Neuron (in vitro differentiated cells): ENCODE measurements around the gene SMG5.

Experiments used
- H2AFZ ChIP-seq: one replicate; pipeline ENCODE4 v1.6.1; 2013; ENCODE audit warnings: low read depth, mild to moderate bottlenecking, inconsistent platforms, low read length, moderate library complexity
- H3K27me3 ChIP-seq: one replicate; pipeline ENCODE4 v1.6.1; 2013; ENCODE audit warnings: low read length; ENCODE audit not compliant: insufficient read depth
- H3K36me3 ChIP-seq: one replicate; pipeline ENCODE4 v1.6.1; 2013; ENCODE audit warnings: low read length; ENCODE audit not compliant: insufficient read depth
- H3K4me1 ChIP-seq: one replicate; pipeline ENCODE4 v1.6.1; 2013; ENCODE audit warnings: low read length; ENCODE audit not compliant: insufficient read depth
- H3K4me3 ChIP-seq: 2 replicates; pipeline ENCODE4 v1.5.1; 2013; ENCODE audit warnings: mild to moderate bottlenecking, low read length, moderate library complexity
- H3K9me3 ChIP-seq: one replicate; pipeline ENCODE4 v1.6.1; 2013; ENCODE audit warnings: low read length

Gene SMG5

GRCh38 chr1:156270314-156270713, 12.3 kb downstream of the SMG5 start:
- Histone ChIP-seq H3K4me3 (no peak overlapping the region), H2AFZ (no peak overlapping the region), H3K36me3 (peaks cover 85% of the 10 kb centered on the region), H3K27me3 (no peaks in the 10 kb centered on the region), H3K4me1 (no peaks in the 10 kb centered on the region), H3K9me3 (no peaks in the 10 kb centered on the region)

GRCh38 chr1:156268336-156268735, 14.3 kb downstream of the SMG5 start:
- Histone ChIP-seq H3K9me3 (no peaks in the 10 kb centered on the region), H3K4me3 (no peak overlapping the region), H3K27me3 (no peaks in the 10 kb centered on the region), H3K4me1 (no peaks in the 10 kb centered on the region), H2AFZ (no peak overlapping the region), H3K36me3 (peaks cover 84% of the 10 kb centered on the region)

- Histone ChIP-seq H3K9me3 (no peaks in the 10 kb centered on the region), H3K36me3 (peaks cover 78% of the 10 kb centered on the region), H3K4me3 (no peak overlapping the region), H3K27me3 (no peaks in the 10 kb centered on the region), H3K4me1 (no peaks in the 10 kb centered on the region), H2AFZ (no peak overlapping the region)
Observed at GRCh38 chr1:156266051-156266450, 16.6 kb downstream of the SMG5 start.

- Histone ChIP-seq H3K4me3 (no peak overlapping the region), H3K27me3 (no peaks in the 10 kb centered on the region), H3K9me3 (no peaks in the 10 kb centered on the region), H3K4me1 (no peaks in the 10 kb centered on the region), H3K36me3 (peaks cover 88% of the 10 kb centered on the region), H2AFZ (no peak overlapping the region)
Observed at GRCh38 chr1:156263288-156263655, 19.4 kb downstream of the SMG5 start.

GRCh38 chr1:156262461-156263287, 20.0 kb downstream of the SMG5 start:
- no peak overlapping the region for H2AFZ ChIP-seq
- H3K4me3 ChIP-seq: no peak overlapping the region
- H3K9me3 ChIP-seq: no peaks in the 10 kb centered on the region
- no peaks in the 10 kb centered on the region for H3K4me1 ChIP-seq
- no peaks in the 10 kb centered on the region for H3K27me3 ChIP-seq
- H3K36me3 ChIP-seq: peaks cover 88% of the 10 kb centered on the region

- no peaks in the 10 kb centered on the region for H3K4me1 ChIP-seq
- H3K27me3 ChIP-seq: no peaks in the 10 kb centered on the region
- H3K36me3 ChIP-seq: peaks cover 85% of the 10 kb centered on the region
- H3K4me3 ChIP-seq: no peak overlapping the region
- no peaks in the 10 kb centered on the region for H3K9me3 ChIP-seq
- H2AFZ ChIP-seq: no peak overlapping the region
Observed at GRCh38 chr1:156260896-156261295, 21.7 kb downstream of the SMG5 start.

GRCh38 chr1:156259805-156260204, 22.8 kb downstream of the SMG5 start:
- H3K36me3 ChIP-seq: peaks cover 77% of the 10 kb centered on the region
- H3K4me3 ChIP-seq: no peak overlapping the region
- H3K27me3 ChIP-seq: no peaks in the 10 kb centered on the region
- H2AFZ ChIP-seq: no peak overlapping the region
- no peaks in the 10 kb centered on the region for H3K4me1 ChIP-seq
- no peaks in the 10 kb centered on the region for H3K9me3 ChIP-seq

- Histone ChIP-seq H3K4me1 (no peaks in the 10 kb centered on the region), H2AFZ (no peak overlapping the region), H3K27me3 (no peaks in the 10 kb centered on the region), H3K36me3 (peaks cover 76% of the 10 kb centered on the region), H3K9me3 (no peaks in the 10 kb centered on the region), H3K4me3 (no peak overlapping the region)
Observed at GRCh38 chr1:156258859-156259258, 23.8 kb downstream of the SMG5 start.

GRCh38 chr1:156257711-156258110, 24.9 kb downstream of the SMG5 start:
- H3K4me1 ChIP-seq: no peaks in the 10 kb centered on the region
- H3K36me3 ChIP-seq: peaks cover 76% of the 10 kb centered on the region

GRCh38 chr1:156253634-156254033, 29.0 kb downstream of the SMG5 start:
- no peaks in the 10 kb centered on the region for H3K9me3 ChIP-seq
- H3K36me3 ChIP-seq: peaks cover 77% of the 10 kb centered on the region
- H2AFZ ChIP-seq: no peak overlapping the region
- no peak overlapping the region for H3K4me3 ChIP-seq
- no peaks in the 10 kb centered on the region for H3K27me3 ChIP-seq
- H3K4me1 ChIP-seq: no peaks in the 10 kb centered on the region

More at GRCh38 chr1:156257711-156258110, 24.9 kb downstream of the SMG5 start:
- H3K27me3 ChIP-seq: no peaks in the 10 kb centered on the region
- H2AFZ ChIP-seq: no peak overlapping the region
- no peak overlapping the region for H3K4me3 ChIP-seq
- no peaks in the 10 kb centered on the region for H3K9me3 ChIP-seq

- no peaks in the 10 kb centered on the region for H3K4me1 ChIP-seq
- peaks cover 63% of the 10 kb centered on the region for H3K36me3 ChIP-seq
Observed at GRCh38 chr1:156251527-156251926, 31.1 kb downstream of the SMG5 start.

GRCh38 chr1:156249593-156249992, 33.0 kb downstream of the SMG5 start:
- peaks cover 54% of the 10 kb centered on the region for H3K36me3 ChIP-seq
- H2AFZ ChIP-seq: no peak overlapping the region
- H3K9me3 ChIP-seq: no peaks in the 10 kb centered on the region
- H3K4me3 ChIP-seq: no peak overlapping the region
- H3K27me3 ChIP-seq: no peaks in the 10 kb centered on the region
- H3K4me1 ChIP-seq: no peaks in the 10 kb centered on the region

More at GRCh38 chr1:156251527-156251926, 31.1 kb downstream of the SMG5 start:
- Histone ChIP-seq H3K27me3 (no peaks in the 10 kb centered on the region), H3K9me3 (no peaks in the 10 kb centered on the region), H2AFZ (no peak overlapping the region), H3K4me3 (no peak overlapping the region)

GRCh38 chr1:156248323-156248683, 34.3 kb downstream of the SMG5 start:
- Histone ChIP-seq H3K36me3 (peaks cover 42% of the 10 kb centered on the region), H3K4me1 (no peaks in the 10 kb centered on the region)

More at GRCh38 chr1:156248323-156248683, 34.3 kb downstream of the SMG5 start:
- no peaks in the 10 kb centered on the region for H3K9me3 ChIP-seq
- no peak overlapping the region for H2AFZ ChIP-seq
- no peaks in the 10 kb centered on the region for H3K27me3 ChIP-seq
- no peak overlapping the region for H3K4me3 ChIP-seq
